H9 (cell line): ENCODE data around the gene LIPE. TPM values are rescaled to one million over a fixed set of nuclear protein-coding genes. Genes with fewer than 3 reads are reported as not detected.

Experiments used
- DNase-seq: peaks from one replicate; pipeline ENCODE4 v3.0.0-alpha.2; 2017
- H2AFZ ChIP-seq: one replicate; pipeline ENCODE4 v1.6.1; 2013; ENCODE audit warnings: mild to moderate bottlenecking, low read length, control low read depth, moderate library complexity
- H2AK5ac ChIP-seq: 2 replicates; pipeline ENCODE4 v1.6.1; 2013; ENCODE audit warnings: low read length, control low read depth, mixed read lengths; ENCODE audit not compliant: insufficient read length
- H2BK120ac ChIP-seq: one replicate; pipeline ENCODE4 v1.6.1; 2013; ENCODE audit warnings: low read depth, mild to moderate bottlenecking, low read length, control low read depth, inconsistent platforms; ENCODE audit not compliant: poor library complexity, severe bottlenecking
- H2BK12ac ChIP-seq: 2 replicates; pipeline ENCODE4 v1.6.1; 2013; ENCODE audit warnings: low read length, control low read depth, mixed read lengths, low read depth; ENCODE audit not compliant: insufficient read length
- H2BK15ac ChIP-seq: 2 replicates; pipeline ENCODE4 v1.6.1; 2013; ENCODE audit warnings: low read depth, low read length, control low read depth
- H2BK20ac ChIP-seq: one replicate; pipeline ENCODE4 v1.6.1; 2013; ENCODE audit warnings: low read depth, mild to moderate bottlenecking, low read length, control low read depth, inconsistent platforms; ENCODE audit not compliant: poor library complexity, severe bottlenecking
- H2BK5ac ChIP-seq: 2 replicates; pipeline ENCODE4 v1.6.1; 2013; ENCODE audit warnings: low read length, control low read depth, mixed read lengths; ENCODE audit not compliant: insufficient read length
- H3K14ac ChIP-seq: 2 replicates; pipeline ENCODE4 v1.6.1; 2013; ENCODE audit warnings: low read length, control low read depth; ENCODE audit not compliant: insufficient read depth
- H3K18ac ChIP-seq: 2 replicates; pipeline ENCODE4 v1.6.1; 2013; ENCODE audit warnings: low read depth, mild to moderate bottlenecking, mixed read lengths, low read length, control low read depth; ENCODE audit not compliant: insufficient read length
- H3K23ac ChIP-seq: 2 replicates; pipeline ENCODE4 v1.6.1; 2013; ENCODE audit warnings: low read length, control low read depth, mixed read lengths, low read depth; ENCODE audit not compliant: insufficient read length
- H3K23me2 ChIP-seq: 2 replicates; pipeline ENCODE4 v1.6.1; 2013; ENCODE audit warnings: low read depth, mild to moderate bottlenecking, mixed read lengths, low read length, control low read depth; ENCODE audit not compliant: insufficient read length, poor library complexity, severe bottlenecking
- H3K27ac ChIP-seq: 2 replicates; pipeline ENCODE4 v1.5.1; 2013; ENCODE audit warnings: low read length, control low read depth, mixed read lengths, low read depth; ENCODE audit not compliant: insufficient read length
- H3K27me3 ChIP-seq: 2 replicates; pipeline ENCODE4 v1.6.1; 2013; ENCODE audit warnings: low read length, control low read depth, inconsistent platforms; ENCODE audit not compliant: insufficient read depth
- H3K4ac ChIP-seq: 2 replicates; pipeline ENCODE4 v1.6.1; 2013; ENCODE audit warnings: low read depth, mild to moderate bottlenecking, control low read depth, inconsistent platforms, low read length, moderate library complexity
- H3K4me1 ChIP-seq: 2 replicates; pipeline ENCODE4 v1.6.1; 2013; ENCODE audit warnings: low read length, control low read depth, inconsistent platforms; ENCODE audit not compliant: insufficient read depth
- H3K4me2 ChIP-seq: 2 replicates; pipeline ENCODE4 v1.6.1; 2013; ENCODE audit warnings: low read length, control low read depth, mixed read lengths; ENCODE audit not compliant: insufficient read length, insufficient read depth
- H3K56ac ChIP-seq: 2 replicates; pipeline ENCODE4 v1.6.1; 2013; ENCODE audit warnings: low read depth, mild to moderate bottlenecking, mixed read lengths, low read length, control low read depth; ENCODE audit not compliant: insufficient read length
- H3K79me1 ChIP-seq: 2 replicates; pipeline ENCODE4 v1.6.1; 2013; ENCODE audit warnings: low read depth, mild to moderate bottlenecking, moderate library complexity, low read length, control low read depth, inconsistent platforms; ENCODE audit not compliant: insufficient read depth, poor library complexity, severe bottlenecking
- H3K79me2 ChIP-seq: 2 replicates; pipeline ENCODE4 v1.6.1; 2013; ENCODE audit warnings: low read length, control low read depth, inconsistent platforms; ENCODE audit not compliant: insufficient read depth
- H3K9ac ChIP-seq: 2 replicates; pipeline ENCODE4 v1.6.1; 2013; ENCODE audit warnings: low read length, control low read depth, mixed read lengths; ENCODE audit not compliant: insufficient read length; ENCODE audit errors: extremely low read depth
- H3K9me3 ChIP-seq: one replicate; pipeline ENCODE4 v1.6.1; 2013; ENCODE audit warnings: low read depth, low read length, inconsistent platforms; ENCODE audit not compliant: control insufficient read depth
- H3T11ph ChIP-seq: one replicate; pipeline ENCODE4 v1.6.1; 2013; ENCODE audit warnings: mild to moderate bottlenecking, low read length, control low read depth, inconsistent platforms
- H4K20me1 ChIP-seq: one replicate; pipeline ENCODE4 v1.6.1; 2013; ENCODE audit not compliant: control insufficient read depth, insufficient read length, insufficient read depth
- H4K5ac ChIP-seq: 2 replicates; pipeline ENCODE4 v1.6.1; 2013; ENCODE audit warnings: low read depth, mild to moderate bottlenecking, mixed read lengths, low read length, control low read depth; ENCODE audit not compliant: insufficient read length
- H4K8ac ChIP-seq: replicated peaks from 2 replicates; pipeline ENCODE4 v1.6.1; 2013; ENCODE audit warnings: low read length, control low read depth, mixed read lengths, low read depth; ENCODE audit not compliant: insufficient read length
- H4K91ac ChIP-seq: 2 replicates; pipeline ENCODE4 v1.6.1; 2013; ENCODE audit warnings: low read depth, mild to moderate bottlenecking, moderate library complexity, mixed read lengths, low read length, control low read depth; ENCODE audit not compliant: insufficient read length
- H3K27ac Mint-ChIP-seq, 3 experiments: 2 replicates in 2 of 3; 3 replicates in 1 of 3; pipeline ENCODE4 v1.8.0; 2020 to 2021; ENCODE audit warnings: mixed read lengths in 3 of 3, mild to moderate bottlenecking in 1 of 3, moderate library complexity in 1 of 3
- H3K27me3 Mint-ChIP-seq: 2 replicates; pipeline ENCODE4 v1.8.0; 2021; ENCODE audit warnings: low read depth, mild to moderate bottlenecking, moderate library complexity, mixed read lengths
- H3K36me3 Mint-ChIP-seq, 3 experiments: 2 replicates in 2 of 3; 3 replicates in 1 of 3; pipeline ENCODE4 v1.8.0; 2020 to 2021; ENCODE audit warnings: low read depth in 3 of 3, mixed read lengths in 3 of 3; ENCODE audit not compliant: insufficient read depth in 1 of 3
- H3K4me1 Mint-ChIP-seq, 2 experiments: 2 replicates each; pipeline ENCODE4 v1.8.0; 2020; ENCODE audit warnings: mixed read lengths in 2 of 2
- H3K4me3 Mint-ChIP-seq, 2 experiments: 2 replicates in 1 of 2; 3 replicates in 1 of 2; pipeline ENCODE4 v1.8.0; 2020 to 2021; ENCODE audit warnings: mild to moderate bottlenecking in 2 of 2, mixed read lengths in 2 of 2, moderate library complexity in 1 of 2
- H3K9me3 Mint-ChIP-seq, 2 experiments: 2 replicates in 1 of 2; 3 replicates in 1 of 2; pipeline ENCODE4 v1.8.0; 2020; ENCODE audit warnings: mild to moderate bottlenecking in 2 of 2, mixed read lengths in 2 of 2, moderate library complexity in 1 of 2
- WGBS: extraction: QIAGEN DNeasy Blood & Tissue Kit; methylation state at CpG from one replicate; pipeline ENCODE4 v1.1.7; 2013; ENCODE audit warnings: missing lambda C conversion rate, low lambda C conversion rate, mixed read lengths; ENCODE audit not compliant: insufficient read length; ENCODE audit errors: extremely low coverage; 5-methylcytosine and 5-hydroxymethylcytosine counted together
- total RNA-seq: library from RNA; stranded (reverse); gene quantifications from 2 replicates; pipeline ENCODE4 v1.2.1, GENCODE V29; 2021
- TF ChIP-seq, protein P1 (sequence below): fragments of 200-600 bp; sonication (generic); conservative IDR thresholded peaks from 3 replicates; pipeline ENCODE4 v1.8.0; 2021; ENCODE audit warnings: antibody characterized with exemption, mild to moderate bottlenecking

The LIPE gene
- total RNA-seq, 1 experiment from 2014 or later, result 6.3 TPM

- peaks cover 14% of the 10 kb centered on the region for H3K23me2 ChIP-seq
- H2AK5ac ChIP-seq, result no peak overlapping the region
- no peak overlapping the region for H3K27ac ChIP-seq
- no peak overlapping the region for H2BK120ac ChIP-seq
- no peaks in the 10 kb centered on the region for H3K9me3 ChIP-seq
- no CpG with 5 or more reads among the region's 11 CpGs for WGBS
- no peak overlapping the region for H3K27ac Mint-ChIP-seq
- H4K5ac ChIP-seq, result no peak overlapping the region
- H2BK20ac ChIP-seq, result no peak overlapping the region
- H3K4ac ChIP-seq, result no peak overlapping the region
- H3K9ac ChIP-seq, result no peak overlapping the region
- H3K23ac ChIP-seq, result no peak overlapping the region
- TF ChIP-seq, protein P1, sequence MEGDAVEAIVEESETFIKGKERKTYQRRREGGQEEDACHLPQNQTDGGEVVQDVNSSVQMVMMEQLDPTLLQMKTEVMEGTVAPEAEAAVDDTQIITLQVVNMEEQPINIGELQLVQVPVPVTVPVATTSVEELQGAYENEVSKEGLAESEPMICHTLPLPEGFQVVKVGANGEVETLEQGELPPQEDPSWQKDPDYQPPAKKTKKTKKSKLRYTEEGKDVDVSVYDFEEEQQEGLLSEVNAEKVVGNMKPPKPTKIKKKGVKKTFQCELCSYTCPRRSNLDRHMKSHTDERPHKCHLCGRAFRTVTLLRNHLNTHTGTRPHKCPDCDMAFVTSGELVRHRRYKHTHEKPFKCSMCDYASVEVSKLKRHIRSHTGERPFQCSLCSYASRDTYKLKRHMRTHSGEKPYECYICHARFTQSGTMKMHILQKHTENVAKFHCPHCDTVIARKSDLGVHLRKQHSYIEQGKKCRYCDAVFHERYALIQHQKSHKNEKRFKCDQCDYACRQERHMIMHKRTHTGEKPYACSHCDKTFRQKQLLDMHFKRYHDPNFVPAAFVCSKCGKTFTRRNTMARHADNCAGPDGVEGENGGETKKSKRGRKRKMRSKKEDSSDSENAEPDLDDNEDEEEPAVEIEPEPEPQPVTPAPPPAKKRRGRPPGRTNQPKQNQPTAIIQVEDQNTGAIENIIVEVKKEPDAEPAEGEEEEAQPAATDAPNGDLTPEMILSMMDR, result no peak
- H2BK15ac ChIP-seq, result no peak overlapping the region
- H4K20me1 ChIP-seq, result no peaks in the 10 kb centered on the region
- H3K18ac ChIP-seq, result no peak overlapping the region
- no peaks in the 10 kb centered on the region for H3K79me1 ChIP-seq
- no peak overlapping the region for H2BK5ac ChIP-seq
- no peak overlapping the region for H3T11ph ChIP-seq
- H3K36me3 Mint-ChIP-seq, result peaks cover 12 to 34% (median 25%) of the 10 kb centered on the region in 3 experiments
- DNase-seq, result no peak
- H3K27me3 ChIP-seq, result no peaks in the 10 kb centered on the region
- peaks cover 70% of the 10 kb centered on the region for H3K27me3 Mint-ChIP-seq
- H3K56ac ChIP-seq, result no peak overlapping the region
- no peak overlapping the region for H3K14ac ChIP-seq
- H3K79me2 ChIP-seq, result no peaks in the 10 kb centered on the region
- no peak overlapping the region for H2AFZ ChIP-seq
- H3K9me3 Mint-ChIP-seq, result no peaks in the 10 kb centered on the region; a peak in 1 of 5 replicates
- H3K4me1 ChIP-seq, result no peaks in the 10 kb centered on the region; the same call in 1 of the 2 replicates
- H4K91ac ChIP-seq, result no peak overlapping the region
- H3K4me1 Mint-ChIP-seq, result peaks cover 14 to 21% of the 10 kb centered on the region in 2 experiments
- H3K4me3 Mint-ChIP-seq, result no peak overlapping the region
- no peak overlapping the region for H3K4me2 ChIP-seq
- H2BK12ac ChIP-seq, result no peak overlapping the region
- H4K8ac ChIP-seq, result no peak overlapping the region
These were observed 21.1 kb downstream of the LIPE start for GRCh38 chr19:42406111-42406510.
